HepG2 (cell line): ENCODE results near the gene RPS8. TPM values are rescaled to one million over a fixed set of nuclear protein-coding genes. Genes with fewer than 3 reads are reported as not detected.

Experiments used
- JUN ChIP-seq: sonication (generic); formaldehyde crosslinking; IDR thresholded peaks from 2 replicates; pipeline ENCODE4 v1.4.0; 2020; ENCODE audit warnings: mild to moderate bottlenecking, missing genetic modification reagents
- KMT2B ChIP-seq: IDR thresholded peaks from 2 replicates; pipeline ENCODE4 v1.6.1; 2016; ENCODE audit warnings: missing genetic modification reagents, missing compliant biosample characterization
- MED8 ChIP-seq: sonication (generic); formaldehyde crosslinking; IDR thresholded peaks from 2 replicates; pipeline ENCODE4 v1.8.1; 2023; ENCODE audit warnings: mild to moderate bottlenecking, missing genetic modification reagents; ENCODE audit not compliant: insufficient replicate concordance
- NONO ChIP-seq, 2 experiments: fragments of 450-650 bp in 1 of 2; sonication (generic) in 1 of 2; formaldehyde crosslinking in 1 of 2; IDR thresholded peaks in 1 of 2; conservative IDR thresholded peaks in 1 of 2; 2 replicates each; pipeline versions ENCODE4 v1.6.1 to v1.8.0; 2017 to 2022; ENCODE audit warnings: mild to moderate bottlenecking in 1 of 2, missing genetic modification reagents in 1 of 2, moderate library complexity in 1 of 2
- SIX1 ChIP-seq: sonication (generic); formaldehyde crosslinking; IDR thresholded peaks from 2 replicates; pipeline ENCODE4 v1.4.0; 2020; ENCODE audit warnings: missing genetic modification reagents, borderline replicate concordance
- SRSF4 ChIP-seq: fragments of 200-400 bp; formaldehyde crosslinking; IDR thresholded peaks from one replicate; pipeline ENCODE4 v1.6.1; 2018; ENCODE audit warnings: mild to moderate bottlenecking, low read depth, low read length, moderate library complexity; ENCODE audit not compliant: poor library complexity, severe bottlenecking
- TGIF2 ChIP-seq: IDR thresholded peaks from 2 replicates; pipeline ENCODE4 v1.6.1; 2016; ENCODE audit warnings: control low read depth, missing compliant biosample characterization
- ZFX ChIP-seq: sonication (generic); formaldehyde crosslinking; IDR thresholded peaks from 2 replicates; pipeline ENCODE4 v1.4.0; 2020; ENCODE audit warnings: mild to moderate bottlenecking, low read depth, missing genetic modification reagents, moderate library complexity
- ZNF619 ChIP-seq: sonication (generic); formaldehyde crosslinking; IDR thresholded peaks from 2 replicates; pipeline ENCODE4 v1.4.0; 2020; ENCODE audit warnings: mild to moderate bottlenecking, missing genetic modification reagents
- polyA plus RNA-seq, 8 experiments: library from polyadenylated mRNA; depleted of rRNA in 3 of 8; stranded (reverse) in 7 of 8; unstranded in 1 of 8; fragments of >200 nt; fragmentation: Illumina TruSeq in 4 of 8; extraction: Trizol in 4 of 8; gene quantifications; 2 replicates each; pipeline versions ENCODE4 v1.2.1 to v1.2.3, GENCODE V29; 2011 to 2016; ENCODE audit warnings: low read depth in 4 of 8, missing spikeins in 1 of 8, mixed read lengths in 1 of 8; ENCODE audit not compliant: insufficient read depth in 1 of 8
- total RNA-seq, 5 experiments: library from RNA; depleted of rRNA; stranded (reverse); fragments of >200 nt; fragmentation: Illumina TruSeq; extraction: Trizol; gene quantifications; 2 replicates each; pipeline ENCODE4 v1.2.3, GENCODE V29; 2016; ENCODE audit warnings: low read depth in 1 of 5
- TF ChIP-seq, protein P1 (sequence below): sonication (generic); formaldehyde crosslinking; IDR thresholded peaks from one replicate; pipeline ENCODE4 v1.5.1; 2020; ENCODE audit warnings: mild to moderate bottlenecking, missing genetic modification reagents; ENCODE audit errors: not compliant biosample characterization
- TF ChIP-seq, protein P2 (sequence below): sonication (generic); formaldehyde crosslinking; IDR thresholded peaks from 2 replicates; pipeline ENCODE4 v1.8.1; 2023; ENCODE audit warnings: mild to moderate bottlenecking, missing genetic modification reagents
- TF ChIP-seq, protein P3 (sequence below): sonication (generic); formaldehyde crosslinking; IDR thresholded peaks from 2 replicates; pipeline ENCODE4 v1.4.0; 2020; ENCODE audit warnings: missing genetic modification reagents
- TF ChIP-seq, protein P4 (sequence below): sonication (generic); formaldehyde crosslinking; IDR thresholded peaks from 2 replicates; pipeline ENCODE4 v1.5.0; 2020; ENCODE audit warnings: missing genetic modification reagents

Gene RPS8
- total and polyA plus RNA-seq, 2 of the 13 experiments (the other 11 are each of a cell fraction or from before 2014, with no cell fraction given): 2,628 to 2,822 TPM

DNA sequence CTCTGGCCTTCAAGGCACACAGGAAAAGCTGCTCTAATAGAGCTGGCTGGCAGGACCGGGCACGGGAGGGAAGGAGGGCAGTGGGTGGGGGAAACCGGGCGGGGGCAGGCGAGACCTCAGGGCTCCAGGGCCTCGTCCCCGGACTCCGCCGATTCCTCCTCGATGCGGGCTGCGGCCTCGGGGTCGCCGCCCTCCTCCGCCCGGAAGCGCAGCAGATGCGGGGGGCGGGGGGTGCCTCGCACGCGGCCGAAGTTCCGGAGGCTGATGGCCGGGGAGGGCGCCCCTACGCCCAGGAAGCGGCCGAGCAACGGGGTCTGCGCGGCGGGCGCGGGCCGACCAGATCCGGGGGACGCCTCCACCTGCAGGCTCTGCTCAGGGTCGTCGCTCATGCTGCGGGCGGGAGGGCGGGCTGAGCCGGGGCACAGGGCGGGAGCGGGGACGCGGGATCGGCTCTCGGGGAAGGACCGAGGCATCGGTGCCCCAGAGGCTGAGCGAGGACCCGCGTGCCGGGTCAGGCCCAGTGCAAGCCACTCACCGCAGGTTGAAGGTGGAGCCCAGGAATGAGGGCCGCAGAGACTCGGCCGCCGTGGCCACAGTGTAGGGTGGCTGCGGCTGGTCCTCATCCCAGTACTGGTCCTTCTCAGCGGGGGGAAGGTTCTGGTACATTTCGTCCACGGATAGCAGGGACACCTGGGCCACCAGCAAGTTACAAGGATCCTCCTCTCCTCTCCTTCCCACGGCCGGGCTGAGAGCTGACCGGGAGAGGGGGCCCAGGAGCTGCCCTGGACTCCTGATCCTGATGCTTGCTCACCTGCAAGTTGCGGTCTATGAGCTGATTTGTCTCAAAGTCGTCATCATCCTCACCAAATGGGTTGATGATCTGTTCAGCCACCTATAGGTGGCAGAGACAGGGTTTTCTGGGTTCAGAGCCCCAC, 9.0 kb downstream of the RPS8 start (continued):
- TF ChIP-seq, protein P1, sequence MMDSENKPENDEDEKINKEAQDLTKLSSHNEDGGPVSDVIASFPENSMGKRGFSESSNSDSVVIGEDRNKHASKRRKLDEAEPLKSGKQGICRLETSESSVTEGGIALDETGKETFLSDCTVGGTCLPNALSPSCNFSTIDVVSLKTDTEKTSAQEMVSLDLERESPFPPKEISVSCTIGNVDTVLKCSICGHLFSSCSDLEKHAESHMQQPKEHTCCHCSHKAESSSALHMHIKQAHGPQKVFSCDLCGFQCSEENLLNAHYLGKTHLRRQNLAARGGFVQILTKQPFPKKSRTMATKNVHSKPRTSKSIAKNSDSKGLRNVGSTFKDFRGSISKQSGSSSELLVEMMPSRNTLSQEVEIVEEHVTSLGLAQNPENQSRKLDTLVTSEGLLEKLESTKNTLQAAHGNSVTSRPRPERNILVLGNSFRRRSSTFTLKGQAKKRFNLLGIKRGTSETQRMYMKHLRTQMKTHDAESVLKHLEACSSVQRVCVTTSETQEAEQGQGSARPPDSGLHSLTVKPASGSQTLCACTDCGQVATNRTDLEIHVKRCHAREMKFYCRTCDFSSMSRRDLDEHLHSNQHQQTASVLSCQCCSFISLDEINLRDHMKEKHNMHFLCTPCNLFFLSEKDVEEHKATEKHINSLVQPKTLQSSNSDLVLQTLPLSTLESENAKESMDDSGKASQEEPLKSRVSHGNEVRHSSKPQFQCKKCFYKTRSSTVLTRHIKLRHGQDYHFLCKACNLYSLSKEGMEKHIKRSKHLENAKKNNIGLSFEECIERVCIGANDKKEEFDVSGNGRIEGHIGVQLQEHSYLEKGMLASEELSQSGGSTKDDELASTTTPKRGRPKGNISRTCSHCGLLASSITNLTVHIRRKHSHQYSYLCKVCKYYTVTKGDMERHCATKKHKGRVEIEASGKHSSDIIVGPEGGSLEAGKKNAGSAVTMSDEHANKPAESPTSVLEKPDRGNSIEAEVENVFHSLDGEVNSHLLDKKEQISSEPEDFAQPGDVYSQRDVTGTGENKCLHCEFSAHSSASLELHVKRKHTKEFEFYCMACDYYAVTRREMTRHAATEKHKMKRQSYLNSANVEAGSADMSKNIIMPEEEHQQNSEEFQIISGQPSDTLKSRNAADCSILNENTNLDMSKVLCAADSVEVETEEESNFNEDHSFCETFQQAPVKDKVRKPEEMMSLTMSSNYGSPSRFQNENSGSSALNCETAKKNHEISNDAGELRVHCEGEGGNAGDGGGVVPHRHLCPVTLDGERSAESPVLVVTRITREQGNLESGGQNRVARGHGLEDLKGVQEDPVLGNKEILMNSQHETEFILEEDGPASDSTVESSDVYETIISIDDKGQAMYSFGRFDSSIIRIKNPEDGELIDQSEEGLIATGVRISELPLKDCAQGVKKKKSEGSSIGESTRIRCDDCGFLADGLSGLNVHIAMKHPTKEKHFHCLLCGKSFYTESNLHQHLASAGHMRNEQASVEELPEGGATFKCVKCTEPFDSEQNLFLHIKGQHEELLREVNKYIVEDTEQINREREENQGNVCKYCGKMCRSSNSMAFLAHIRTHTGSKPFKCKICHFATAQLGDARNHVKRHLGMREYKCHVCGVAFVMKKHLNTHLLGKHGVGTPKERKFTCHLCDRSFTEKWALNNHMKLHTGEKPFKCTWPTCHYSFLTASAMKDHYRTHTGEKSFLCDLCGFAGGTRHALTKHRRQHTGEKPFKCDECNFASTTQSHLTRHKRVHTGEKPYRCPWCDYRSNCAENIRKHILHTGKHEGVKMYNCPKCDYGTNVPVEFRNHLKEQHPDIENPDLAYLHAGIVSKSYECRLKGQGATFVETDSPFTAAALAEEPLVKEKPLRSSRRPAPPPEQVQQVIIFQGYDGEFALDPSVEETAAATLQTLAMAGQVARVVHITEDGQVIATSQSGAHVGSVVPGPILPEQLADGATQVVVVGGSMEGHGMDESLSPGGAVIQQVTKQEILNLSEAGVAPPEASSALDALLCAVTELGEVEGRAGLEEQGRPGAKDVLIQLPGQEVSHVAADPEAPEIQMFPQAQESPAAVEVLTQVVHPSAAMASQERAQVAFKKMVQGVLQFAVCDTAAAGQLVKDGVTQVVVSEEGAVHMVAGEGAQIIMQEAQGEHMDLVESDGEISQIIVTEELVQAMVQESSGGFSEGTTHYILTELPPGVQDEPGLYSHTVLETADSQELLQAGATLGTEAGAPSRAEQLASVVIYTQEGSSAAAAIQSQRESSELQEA (CRISPR knock-in tag): no peak
- TF ChIP-seq NONO (IDR thresholded peaks at IDR 0.05): no peak
- TF ChIP-seq NONO (CRISPR knock-in tag; conservative IDR thresholded peaks at IDR 0.05): peak; percentile 75
- TF ChIP-seq SIX1: no peak
- no peak for TF ChIP-seq TGIF2 (CRISPR knock-in tag)
- TF ChIP-seq, protein P2, sequence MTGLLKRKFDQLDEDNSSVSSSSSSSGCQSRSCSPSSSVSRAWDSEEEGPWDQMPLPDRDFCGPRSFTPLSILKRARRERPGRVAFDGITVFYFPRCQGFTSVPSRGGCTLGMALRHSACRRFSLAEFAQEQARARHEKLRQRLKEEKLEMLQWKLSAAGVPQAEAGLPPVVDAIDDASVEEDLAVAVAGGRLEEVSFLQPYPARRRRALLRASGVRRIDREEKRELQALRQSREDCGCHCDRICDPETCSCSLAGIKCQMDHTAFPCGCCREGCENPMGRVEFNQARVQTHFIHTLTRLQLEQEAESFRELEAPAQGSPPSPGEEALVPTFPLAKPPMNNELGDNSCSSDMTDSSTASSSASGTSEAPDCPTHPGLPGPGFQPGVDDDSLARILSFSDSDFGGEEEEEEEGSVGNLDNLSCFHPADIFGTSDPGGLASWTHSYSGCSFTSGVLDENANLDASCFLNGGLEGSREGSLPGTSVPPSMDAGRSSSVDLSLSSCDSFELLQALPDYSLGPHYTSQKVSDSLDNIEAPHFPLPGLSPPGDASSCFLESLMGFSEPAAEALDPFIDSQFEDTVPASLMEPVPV: peak; percentile 79
- TF ChIP-seq JUN (CRISPR knock-in tag): no peak
- 0 out of 2 replicates have a peak, but pooled peaks have one; percentile 47 for TF ChIP-seq KMT2B (CRISPR knock-in tag)
- TF ChIP-seq MED8: peak; percentile 26
- TF ChIP-seq SRSF4: no peak
- no peak for TF ChIP-seq ZNF619
- peak; percentile 91 for TF ChIP-seq ZFX (CRISPR knock-in tag)
- TF ChIP-seq, protein P3, sequence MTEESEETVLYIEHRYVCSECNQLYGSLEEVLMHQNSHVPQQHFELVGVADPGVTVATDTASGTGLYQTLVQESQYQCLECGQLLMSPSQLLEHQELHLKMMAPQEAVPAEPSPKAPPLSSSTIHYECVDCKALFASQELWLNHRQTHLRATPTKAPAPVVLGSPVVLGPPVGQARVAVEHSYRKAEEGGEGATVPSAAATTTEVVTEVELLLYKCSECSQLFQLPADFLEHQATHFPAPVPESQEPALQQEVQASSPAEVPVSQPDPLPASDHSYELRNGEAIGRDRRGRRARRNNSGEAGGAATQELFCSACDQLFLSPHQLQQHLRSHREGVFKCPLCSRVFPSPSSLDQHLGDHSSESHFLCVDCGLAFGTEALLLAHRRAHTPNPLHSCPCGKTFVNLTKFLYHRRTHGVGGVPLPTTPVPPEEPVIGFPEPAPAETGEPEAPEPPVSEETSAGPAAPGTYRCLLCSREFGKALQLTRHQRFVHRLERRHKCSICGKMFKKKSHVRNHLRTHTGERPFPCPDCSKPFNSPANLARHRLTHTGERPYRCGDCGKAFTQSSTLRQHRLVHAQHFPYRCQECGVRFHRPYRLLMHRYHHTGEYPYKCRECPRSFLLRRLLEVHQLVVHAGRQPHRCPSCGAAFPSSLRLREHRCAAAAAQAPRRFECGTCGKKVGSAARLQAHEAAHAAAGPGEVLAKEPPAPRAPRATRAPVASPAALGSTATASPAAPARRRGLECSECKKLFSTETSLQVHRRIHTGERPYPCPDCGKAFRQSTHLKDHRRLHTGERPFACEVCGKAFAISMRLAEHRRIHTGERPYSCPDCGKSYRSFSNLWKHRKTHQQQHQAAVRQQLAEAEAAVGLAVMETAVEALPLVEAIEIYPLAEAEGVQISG (CRISPR knock-in tag): peak; percentile 57
- TF ChIP-seq, protein P4, sequence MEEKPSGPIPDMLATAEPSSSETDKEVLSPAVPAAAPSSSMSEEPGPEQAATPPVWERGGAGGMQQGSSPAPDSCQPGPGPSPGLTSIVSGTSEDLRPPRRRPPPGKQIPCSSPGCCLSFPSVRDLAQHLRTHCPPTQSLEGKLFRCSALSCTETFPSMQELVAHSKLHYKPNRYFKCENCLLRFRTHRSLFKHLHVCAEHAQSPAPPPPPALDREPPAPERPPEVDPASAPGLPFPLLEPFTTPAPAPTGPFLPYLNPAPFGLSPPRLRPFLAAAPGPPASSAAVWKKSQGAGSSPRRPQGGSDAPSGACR: 0 out of 2 replicates have a peak, but pooled peaks have one; percentile 46
